NAMALWA (cell line): Measurements from ENCODE around the gene PLCD3.
"Not testable (repeated sequence)": the region's sequence is repeated elsewhere in the genome, so short reads cannot be mapped to it uniquely, and the experiment has no call there.

ENCODE experiments used
- DNase-seq: peaks from one replicate; pipeline ENCODE4 v3.0.0-alpha.2; 2015; ENCODE audit warnings: low spot score

Gene PLCD3

DNA sequence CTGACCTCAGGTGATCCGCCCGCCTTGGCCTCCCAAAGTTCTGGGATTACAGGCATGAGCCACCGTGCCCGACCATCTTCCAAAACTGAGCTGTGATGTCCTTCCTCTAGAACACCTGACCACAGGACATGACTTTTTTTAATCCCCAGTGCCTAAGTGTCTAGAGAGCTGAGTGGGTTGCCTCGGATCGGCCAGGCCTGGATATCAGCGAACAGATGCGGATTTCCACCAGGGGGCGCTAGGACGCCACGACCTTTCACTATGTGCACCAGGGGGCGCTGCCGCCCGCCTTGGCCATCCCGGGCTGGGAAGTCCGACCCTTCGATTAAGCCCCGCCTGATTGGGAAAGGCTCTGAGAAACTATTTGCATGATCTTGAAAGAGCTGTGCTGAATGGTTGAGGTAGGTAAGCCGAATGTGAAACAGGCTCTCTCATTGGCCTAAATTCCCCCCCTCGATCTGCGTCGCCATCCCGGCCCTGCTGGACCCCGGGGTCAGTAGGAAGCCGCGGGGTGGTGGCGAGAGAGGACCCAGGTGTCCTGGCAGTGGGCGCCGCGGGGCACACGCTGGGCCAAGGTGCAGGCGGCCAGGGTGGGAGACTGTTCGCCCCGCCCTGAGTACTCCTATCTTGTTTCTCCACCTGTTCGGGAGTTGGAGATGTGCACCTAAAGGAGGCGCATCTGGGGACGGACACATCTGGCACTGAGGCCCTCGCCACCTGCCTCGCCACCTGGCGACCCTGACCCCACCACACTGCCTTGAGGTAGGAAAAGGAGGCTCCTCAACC is 3.1 kb upstream of the PLCD3 start, which contains the start of gene ACBD4:
TSS of gene ACBD4 (plus strand) at position 496 of the 786 bp plus-strand sequence. CDS start 458 bp downstream, outside the sequence.
- peak; percentile 98 for DNase-seq

DNA sequence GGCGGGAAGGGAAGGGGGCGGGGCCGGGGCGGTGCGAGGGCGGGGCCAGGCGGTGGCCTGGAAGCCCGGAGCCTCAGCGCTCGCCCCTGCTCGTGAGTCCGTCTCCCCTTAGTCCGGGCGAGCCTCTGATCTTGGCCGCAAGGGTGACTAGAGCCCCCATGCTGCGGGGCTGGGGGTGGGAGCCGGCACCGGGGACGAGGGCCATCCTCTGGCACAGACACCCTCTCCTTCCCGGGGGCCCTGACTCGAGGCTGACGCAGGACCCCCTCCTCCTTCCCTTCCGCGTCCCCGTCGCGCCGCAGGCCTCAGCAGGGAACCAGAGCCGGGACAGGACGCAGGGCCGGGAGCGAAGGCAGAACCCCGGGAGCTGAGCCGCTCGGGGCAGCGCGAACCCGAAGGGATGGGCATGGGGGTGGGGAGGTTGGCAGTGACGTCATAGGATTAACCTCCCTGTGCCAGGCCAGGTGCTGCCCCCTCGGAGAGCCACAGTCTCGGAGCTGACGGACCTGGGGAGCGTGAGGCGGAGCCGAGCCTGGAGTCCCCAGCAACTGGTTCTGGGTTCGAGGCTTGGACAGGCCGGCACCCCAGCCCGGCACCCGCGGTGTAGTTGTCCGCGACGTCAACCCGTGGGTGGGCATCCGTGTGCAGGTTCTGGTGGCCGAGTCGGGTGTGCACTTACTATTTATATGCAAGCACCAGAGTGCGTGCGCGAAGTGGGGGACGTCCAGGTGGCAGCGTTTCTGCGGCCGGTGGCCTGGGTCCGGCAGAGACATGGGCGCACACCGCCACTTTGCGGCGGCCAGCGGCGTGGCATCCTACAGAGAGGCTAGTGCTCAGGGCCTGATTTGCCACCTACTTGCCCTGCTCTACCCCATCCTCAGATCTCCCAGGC is 503 bp upstream of the PLCD3 start:
- peak; percentile 80 for DNase-seq

DNA sequence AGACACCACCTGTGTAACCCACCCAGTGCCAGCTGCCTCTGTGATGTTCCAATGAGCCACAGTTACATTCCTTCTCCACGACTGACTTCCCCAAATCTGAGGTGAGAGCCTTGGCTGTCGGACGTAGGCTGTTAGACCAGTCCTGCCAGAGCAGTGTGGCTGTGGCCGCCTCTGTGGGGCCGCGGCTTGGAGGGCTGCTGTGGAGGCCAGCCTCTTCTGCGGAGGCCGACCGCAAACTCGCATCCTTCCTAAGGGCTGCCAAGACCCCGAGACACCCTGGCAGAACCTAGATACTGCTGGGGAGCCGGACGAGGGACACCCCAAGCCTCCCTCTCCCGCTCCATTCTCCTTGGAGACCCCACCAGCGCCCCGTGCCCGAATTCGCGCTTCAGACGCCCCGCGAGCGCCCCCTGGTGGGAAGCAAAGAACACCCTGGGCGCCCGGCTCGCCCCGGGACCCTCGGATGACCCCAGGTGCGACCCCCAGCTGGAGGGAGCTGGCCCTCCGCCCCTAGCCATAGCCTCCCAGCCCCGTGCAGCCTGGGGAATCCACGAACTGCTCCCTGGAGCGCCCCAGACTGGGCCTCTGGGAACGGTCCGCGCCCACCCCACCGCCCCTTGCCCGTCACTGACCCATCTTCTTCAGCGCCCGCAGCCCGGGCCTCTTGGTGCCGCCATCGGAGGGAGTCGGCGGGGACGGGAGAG is 547 bp downstream of the PLCD3 start:
- peak; percentile 62 for DNase-seq

DNA sequence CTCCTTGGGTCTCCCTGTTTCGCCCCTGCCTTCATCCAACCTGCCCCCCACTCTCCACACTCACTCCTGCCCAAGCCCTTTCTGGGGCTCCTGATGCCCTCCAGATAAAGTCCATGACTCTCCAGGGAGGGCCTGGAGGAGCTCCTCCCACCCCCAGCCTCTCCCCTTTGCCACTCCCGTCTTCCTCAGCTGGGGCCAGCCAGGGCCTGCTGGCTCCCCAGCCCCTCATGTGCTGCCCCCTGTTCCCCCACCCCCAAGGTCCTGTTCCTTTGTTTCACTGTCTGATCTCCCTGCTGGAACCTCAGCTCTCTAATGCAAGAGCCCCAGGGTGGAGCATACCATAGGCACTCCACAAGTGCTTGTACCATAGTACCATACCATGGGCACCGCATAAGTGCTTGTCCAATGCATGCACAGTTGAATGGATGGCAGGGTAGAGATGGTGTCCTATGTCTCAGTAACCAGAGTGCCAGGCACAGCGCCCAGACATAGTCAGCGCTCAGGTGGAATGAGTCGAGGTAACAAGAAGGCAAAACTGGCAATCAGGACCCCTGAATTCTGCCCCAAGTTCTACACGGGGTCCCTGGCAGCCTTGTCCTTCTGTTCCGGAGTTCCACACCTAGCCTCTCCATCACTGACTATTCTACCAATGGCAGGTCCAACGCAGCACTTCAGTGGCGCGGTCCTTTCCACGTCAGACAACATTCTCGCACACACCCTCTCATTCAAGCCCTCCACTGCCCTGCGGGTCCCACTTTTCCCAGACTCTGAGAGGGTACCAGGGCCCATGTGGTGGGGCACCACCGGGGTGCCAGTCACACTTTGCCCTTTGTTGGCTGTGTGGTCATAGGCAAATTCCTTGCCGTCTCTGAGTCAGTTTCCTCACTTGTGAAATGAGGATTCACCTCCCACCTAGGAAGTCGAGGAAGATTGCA is 1.4 kb downstream of the PLCD3 start:
- no peak for DNase-seq

DNA sequence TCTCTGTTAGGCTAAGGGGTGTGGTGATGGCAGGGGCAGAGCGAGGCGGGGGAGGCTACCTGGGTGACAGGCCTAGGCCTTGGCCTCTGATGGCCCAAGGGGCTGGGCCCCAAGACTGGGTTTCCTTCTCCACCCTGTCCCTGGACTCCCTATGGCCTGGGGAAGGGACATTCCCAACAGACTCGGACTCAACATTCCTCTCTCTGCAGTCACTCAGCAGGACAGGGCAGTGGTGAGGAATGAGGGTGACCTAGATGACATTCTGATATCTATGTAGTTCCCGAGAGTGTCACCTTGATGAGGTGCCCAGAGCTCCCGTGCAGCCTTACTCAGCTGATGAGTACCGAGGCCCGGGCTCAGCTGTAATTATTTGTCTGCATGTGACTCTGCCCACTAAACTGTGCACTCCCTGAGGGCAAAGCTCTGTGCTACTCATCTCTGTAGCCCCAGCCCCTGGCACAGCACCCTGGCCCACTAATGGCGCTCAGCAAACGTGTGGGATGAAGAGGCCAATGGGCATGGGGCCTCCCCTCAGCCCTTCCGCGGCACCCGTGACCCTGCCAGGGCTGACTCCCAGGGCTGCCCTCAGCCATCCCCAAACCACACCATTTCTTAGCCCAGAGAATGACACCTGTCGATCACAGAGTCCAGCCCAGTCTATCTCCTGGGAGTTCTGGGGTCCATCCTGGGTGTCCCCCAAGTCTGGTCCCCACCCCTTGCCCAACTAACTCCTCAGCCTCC is 2.2 kb downstream of the PLCD3 start:
- no peak for DNase-seq

DNA sequence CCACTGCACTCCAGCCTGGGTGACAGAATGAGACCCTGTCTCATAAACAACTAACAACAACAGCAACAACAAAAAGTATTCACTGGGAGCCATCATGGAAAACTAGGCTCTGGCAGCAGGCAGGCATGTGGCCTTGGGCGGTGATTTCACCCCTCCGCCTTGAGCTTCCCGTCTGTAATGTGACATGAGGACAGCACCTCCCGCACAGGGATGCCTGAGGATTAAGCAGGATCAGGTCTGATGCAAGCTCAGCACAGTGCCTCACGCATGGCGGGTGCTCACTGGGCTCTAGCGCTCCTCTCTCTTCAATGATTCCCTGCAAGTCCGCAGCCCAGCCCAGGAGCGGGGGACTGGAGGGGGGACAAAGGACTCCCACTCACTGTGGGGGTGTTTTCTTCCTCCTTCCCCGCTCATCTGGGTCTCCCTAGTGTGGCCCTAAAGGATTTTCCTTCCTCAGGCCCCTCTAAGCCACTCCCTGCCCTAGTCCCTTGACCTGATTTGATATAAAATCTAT is 2.8 kb downstream of the PLCD3 start:
- no peak for DNase-seq

DNA sequence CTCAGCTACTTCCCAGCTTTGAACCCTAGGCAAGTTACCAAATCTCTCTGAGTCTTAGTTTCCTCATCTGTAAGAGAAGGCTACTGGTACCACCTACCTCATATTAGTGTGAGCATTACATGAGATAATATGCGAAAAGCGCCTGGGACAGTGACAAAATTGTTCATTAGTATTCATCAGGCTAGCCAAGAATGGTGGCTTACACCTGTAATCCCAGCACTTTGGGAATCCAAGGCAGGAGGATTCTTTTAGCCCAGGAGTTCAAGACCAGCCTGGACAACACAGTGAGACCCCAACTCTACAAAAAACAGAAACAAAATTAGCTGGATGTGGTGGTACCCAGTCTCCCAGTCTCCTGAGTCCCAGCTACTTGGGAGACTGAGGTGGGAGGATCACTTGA is 3.3 kb downstream of the PLCD3 start:
- DNase-seq: no peak

DNA sequence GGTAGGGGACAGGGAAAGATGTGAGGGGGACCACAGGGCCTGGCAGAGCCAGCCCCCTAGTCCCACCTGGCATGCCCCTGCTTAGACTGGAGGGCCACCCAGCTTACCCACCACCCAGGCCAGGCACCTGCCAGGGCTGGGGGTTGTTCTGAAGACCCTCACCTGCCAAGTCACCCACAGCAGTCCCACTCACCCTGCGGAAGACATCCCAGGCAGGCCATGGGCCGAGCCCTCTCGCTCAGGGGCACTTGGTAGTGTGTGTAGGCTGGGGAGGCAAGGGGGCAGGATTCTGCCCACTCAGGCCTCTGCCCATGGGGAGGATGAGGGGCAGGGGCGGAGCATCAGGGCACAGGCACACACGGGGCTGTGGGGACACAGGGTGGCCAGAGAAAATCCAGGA is 4.0 kb downstream of the PLCD3 start:
- DNase-seq: no peak

DNA sequence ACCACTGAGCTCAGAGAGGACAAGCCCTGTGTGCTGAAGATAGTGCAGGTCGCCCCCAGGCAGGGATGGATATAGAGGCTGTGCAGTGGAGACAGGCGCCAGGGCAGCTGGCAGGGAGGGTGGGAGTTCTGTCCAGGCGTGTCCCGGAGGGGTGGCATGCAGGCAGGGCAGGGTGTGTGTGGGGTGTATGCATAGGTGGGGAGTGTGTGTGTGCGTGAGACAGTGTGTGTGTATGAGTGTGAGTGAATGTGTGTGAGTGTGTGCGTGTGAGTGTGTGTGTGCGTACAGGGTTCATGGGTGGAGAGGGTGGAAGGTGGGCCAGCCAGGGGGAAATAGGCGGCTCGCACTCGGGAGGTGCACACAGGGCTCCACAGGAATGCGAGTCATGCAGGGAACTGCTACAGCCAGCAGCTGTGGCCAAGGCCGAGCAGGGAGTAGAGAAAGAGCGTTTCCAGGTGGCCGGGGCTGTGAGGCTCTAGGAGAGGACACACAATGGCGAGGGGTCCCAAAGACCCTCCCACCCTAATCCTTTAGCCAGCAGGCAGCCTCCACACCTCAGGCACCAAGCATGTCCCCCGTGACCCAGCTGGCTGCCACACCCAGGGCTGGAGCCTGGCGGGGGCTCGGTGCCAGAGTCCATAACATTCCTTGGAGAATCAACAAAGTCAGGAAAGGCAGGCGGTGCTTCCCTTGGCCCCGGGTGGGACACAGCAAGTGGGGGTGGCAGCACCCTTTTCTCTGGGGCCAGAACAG is 4.6 kb downstream of the PLCD3 start:
- no peak for DNase-seq

DNA sequence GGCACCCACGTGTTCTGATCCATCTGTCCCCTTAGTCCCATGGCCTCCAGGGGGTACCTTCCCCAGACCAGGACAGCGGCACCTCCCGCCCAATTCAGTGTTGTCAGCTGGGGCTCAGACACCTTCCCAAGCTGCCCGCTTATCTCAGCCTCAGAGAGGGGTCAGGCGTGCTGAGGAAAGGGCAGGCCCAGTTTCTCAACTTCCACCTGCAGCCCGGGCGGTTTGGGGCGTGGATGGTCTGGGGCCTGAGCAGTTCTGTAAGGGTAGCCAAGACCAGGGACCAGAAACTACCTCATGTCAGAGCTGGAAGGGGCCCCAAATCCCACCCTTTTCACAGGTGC is 5.1 kb downstream of the PLCD3 start:
- no peak for DNase-seq

DNA sequence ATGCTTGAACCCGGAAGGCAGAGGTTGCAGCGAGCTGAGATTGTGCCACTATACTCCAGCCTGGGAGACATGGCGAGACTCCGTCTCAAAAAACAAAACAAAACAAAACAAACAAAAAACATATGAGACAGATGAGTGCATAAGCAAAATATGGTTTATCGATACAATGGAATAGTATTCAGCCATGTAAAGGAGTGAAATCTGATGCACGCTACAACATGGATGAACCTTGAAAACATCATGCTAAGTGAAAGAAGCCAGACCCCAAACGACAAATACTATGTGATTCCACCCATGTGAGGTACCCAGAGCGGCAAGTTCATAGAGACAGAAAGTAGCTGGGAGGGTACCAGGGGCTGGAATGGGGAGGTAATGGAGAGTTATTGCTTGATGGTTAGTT is 6.8 kb downstream of the PLCD3 start:
- DNase-seq: no peak

DNA sequence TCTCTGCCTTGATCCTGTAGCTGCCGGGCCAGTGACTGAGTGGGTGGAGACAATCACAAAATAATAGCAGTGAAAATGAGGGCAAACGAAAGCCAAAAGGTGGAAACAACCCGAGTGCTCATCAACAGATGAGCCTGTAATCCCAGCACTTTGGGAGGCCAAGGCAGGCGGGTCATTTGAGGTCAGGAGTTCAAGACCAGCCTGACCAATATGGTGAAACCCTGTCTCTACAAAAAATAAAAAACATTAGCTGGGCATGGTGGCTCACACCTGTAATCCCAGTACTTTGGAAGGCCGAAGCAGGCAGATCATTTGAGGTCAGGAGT is 7.6 kb downstream of the PLCD3 start:
- not testable (repeated sequence) for DNase-seq

DNA sequence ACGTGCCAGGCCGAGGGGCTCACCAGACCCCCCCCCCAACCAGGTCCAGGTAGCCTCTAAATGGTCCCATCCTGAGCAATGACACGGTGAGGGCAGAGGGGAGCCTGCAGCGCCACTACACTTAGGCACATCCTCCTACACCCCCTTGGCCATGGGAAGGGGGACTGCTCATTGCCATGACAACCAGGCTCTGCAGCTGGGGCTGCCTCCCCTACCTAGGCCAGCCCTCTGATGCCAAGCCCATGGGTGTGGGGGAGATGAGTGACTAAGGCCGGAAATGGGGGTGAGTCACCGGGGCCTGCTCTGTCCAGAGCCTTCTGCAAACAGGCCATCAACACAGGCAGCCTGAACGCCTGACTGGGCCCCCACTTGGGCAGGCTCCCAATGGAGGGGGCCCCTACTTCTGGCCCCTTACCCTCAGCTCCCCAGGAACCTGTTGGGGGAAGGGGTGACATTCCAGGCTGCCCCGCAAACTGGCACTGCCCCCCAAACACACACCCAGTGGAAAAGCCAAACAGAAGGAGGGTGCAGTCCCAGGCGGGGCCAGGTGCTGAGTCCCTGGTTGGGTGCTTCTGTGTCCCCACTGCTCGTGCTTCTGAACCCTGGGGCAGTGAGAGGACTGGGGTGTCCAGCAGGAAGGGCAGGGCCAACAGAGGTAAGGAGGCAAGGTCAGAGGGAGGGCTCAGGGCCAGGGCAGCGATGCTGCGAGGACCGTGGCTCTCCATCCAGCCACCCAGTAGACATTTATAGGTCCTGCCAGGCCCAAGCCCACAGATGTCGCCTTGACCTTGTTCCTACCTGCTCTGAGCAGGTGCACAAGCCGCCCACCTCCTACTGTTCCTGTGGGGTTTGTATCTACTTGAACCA is 8.2 kb downstream of the PLCD3 start:
- no peak for DNase-seq

DNA sequence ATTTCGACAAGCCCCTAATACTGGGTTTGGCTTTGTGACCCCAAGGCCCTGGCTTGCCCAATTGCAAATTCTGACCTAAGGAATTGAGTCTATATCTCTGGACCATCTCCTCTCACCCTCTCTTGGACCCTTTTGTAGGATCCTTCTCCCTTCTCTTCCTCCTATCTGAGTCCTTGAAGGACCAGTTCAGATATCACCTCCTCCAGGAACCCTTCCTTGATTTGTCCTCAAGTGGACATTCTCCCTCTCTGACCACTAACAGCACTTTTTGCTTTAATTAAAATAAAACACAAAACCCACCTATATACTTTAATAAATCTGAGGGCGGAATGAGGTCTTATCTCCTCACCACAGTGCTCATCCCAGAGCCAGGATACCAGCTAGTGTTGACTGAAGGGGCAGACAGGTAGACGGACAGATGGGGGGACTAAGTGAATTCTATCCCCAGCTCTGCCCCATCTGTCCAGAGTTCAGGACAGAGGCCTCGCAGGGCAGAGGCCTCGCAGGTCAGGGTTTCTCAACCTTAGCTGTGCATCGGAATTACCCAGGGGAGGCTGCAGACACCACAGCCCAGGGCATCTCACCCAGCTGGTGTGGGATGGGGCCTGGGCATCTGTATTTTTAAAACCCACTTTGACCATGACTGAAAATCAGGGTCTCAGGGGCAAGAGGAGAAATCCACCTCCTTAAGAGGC is 9.1 kb downstream of the PLCD3 start:
- no peak for DNase-seq

DNA sequence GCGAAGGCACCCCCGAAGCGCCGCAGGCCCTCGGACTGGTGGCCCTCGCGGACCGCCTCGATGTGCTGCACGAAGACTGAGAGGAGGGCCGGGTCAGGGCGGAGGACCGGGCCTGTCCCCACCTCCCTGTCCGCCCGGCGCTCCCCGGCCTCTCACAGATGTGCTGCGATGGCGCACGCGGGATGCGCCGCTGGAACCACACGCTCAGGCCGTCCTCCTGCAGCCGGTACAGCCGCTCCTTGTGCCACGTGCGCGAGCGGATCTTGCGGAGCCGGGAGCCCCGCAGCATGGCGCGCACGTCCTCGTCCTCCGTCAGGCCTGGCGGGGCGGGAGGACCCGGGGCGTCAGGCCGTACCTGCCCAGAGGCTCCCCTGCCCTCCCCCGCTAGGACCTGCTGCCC is 11.3 kb downstream of the PLCD3 start:
- DNase-seq: no peak

DNA sequence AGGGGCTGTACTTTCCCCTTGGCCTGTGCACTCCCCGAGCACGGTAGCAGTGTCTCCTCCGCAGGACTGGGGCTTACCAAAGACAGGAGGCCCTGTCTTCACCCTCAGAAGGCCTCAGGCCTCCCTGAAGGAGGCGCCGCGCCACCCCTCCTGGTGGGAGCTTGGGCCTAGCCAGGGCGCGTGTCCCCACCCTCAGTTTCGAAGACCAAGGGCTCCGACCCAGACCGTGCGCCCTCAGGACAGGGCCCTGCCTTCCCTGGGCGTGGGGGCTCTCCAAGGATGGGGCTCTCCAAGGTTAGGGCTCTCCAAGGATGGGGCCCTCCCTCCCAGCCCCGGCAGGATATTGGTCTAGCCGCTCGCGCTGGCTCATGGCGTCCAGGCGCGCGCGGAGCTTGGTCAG is 11.8 kb downstream of the PLCD3 start:
- DNase-seq: no peak

DNA sequence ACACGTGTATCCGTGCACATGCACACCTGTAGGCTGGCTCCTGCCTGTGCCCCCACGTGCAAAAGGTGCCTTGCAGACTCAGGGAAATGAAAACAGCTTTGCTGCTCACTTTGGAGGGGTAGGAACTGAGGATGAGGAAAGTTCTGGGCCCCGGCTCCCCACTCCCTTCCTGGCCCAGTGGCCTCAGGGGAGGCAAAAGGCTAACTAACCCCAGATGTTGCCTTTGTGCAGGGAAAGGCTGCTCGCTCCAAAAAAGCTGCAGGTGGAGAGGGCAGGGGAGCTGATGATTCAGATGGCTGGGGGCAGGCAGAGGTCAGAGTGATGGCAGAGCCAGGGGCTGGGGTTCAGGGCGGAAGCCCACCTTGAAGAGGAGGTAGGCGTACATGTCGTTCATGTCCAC is 12.4 kb downstream of the PLCD3 start:
- DNase-seq: no peak

DNA sequence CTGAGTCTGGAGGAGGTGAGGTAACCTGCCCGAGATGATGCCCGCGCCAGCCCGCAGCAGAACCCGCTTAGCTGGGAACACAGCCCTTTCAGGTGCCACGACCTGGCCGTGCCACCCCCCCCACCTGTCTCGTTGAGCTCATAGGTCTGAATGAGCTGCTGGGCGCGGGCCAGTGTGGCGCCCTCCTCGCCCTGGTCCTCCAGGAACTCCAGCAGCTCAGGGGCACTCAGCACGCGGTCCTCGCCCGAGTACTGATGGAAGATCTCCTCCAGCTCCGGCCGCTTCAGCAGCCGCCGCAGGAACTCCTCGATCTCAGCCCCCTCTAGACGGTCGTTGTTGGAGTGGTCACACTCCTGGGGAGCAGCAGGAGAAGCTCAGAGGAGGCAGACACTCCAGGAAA is 13.6 kb downstream of the PLCD3 start:
- no peak for DNase-seq
